HG03378 (cell line): Measurements from ENCODE around the gene VWF.

Experiments used
- ATAC-seq: cut with Tn5 transposase; IDR thresholded peaks from one replicate; pipeline ENCODE4 v1.9.1; 2021; ENCODE audit warnings: mild to moderate bottlenecking, moderate library complexity; ENCODE audit not compliant: unreplicated experiment

The VWF gene

DNA sequence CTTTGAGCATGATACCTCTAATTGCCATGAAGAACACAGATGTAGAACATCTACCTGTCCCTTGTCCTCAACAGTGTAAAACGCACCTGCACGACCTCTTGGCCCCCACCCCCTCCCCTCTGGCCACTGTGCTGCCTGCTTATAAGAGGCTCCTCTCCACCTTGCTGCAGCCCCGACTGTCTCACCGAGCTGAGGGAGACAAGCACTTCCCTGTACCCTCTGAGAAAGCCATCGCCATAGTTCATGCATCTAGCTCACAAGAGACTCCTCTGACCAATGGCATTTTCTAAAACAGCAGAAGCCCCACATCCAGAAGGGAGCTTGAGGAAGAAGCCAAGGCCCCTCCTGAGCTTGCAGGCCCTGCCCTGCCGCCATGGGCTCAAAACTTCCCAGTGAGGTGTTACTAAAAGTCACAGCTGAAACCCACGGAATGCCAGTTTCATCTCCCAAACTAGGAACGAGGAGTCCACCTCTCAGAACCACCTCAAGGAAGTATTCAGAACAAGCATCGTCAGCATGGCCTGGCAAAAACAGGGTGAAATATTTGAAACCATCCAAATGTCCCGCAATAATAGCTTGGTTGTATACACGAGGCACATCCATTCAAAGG is 157.9 kb downstream of the VWF start:
- ATAC-seq: no peak

DNA sequence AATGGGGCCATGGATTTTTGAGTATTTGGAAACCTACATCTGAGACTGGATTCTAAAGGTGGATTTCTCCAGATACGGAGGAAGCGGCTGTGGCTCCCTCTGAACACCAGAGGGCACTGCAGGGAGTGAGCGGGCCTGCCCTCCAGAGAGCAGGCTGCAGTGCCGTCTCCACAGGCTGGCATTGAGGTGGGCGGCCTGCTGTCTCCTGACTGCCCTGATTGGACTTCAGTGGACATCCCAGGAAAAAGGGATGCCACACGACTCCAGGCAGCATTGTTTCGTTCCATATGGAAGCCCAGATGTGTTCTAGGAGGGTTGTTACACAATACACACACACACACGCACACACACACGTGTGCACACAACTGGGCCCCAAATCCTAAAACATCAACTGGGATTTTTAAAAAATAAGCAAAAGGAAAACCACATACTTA is 158.5 kb downstream of the VWF start:
- ATAC-seq: no peak

DNA sequence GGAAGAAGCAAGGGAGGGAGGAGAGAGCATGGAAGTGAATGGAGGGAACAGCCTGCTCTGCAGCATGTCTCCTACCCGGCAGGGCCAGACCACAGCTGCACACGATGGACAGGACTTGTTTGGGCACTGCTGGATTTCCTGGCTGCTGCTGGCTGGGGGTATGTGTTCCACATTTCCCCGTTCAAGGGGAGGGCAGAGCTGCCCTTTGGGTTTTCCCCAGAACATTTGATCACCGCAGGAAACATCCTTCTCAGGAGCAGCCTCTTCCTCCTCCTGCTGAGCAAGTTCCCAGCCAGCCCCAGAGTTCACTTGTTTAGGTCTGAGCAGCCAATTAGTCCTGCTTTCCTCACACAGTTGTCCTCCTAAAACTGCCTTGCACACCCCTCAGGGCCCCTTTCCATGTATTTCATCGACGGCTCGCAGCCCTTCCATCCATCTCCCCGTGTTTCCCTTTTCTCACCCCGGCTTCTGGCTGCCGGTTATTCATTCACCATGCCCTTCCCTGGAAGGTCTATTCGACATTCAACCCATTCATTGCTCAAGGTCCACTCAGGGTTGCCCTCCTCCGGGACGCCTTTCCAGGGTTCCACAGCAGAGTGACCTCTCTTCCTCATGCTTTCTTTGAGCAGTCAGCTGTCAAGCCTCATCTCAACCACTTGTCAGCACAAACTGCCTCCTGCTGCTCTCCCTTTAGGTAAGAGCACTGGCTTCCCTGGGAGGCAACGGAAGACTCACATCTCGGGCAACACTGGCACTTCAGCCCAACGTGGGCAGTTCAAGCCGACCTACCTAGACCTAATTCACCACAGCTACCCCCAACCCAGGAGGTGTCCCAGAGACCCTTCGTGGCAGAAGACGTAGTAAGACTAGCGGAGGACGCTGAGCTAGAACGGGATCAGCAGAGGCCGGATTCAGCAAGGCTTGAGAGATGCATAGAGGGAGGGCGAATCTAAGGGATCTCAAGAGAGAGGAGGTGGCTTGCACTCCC is 159.3 kb downstream of the VWF start:
- no peak for ATAC-seq

DNA sequence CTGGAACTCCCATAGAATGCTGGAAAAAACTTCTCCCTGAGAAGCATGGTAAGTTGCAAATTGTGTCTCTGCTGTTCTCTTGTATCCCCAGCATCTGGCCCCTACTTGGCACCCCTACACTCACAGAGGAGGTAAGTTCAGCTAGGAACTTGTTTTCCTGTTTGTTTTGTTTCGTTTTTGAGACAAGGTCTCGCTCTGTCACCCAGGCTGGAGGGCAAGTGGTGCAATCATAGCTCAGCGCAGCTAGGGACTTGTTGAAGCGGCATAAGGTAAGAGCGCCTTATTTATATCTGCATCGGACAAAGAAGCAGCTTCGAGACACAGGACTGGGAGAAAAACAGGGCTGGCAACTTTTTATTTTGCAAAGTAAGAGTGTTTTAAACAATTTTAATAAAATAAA is 161.0 kb downstream of the VWF start:
- ATAC-seq: no peak

DNA sequence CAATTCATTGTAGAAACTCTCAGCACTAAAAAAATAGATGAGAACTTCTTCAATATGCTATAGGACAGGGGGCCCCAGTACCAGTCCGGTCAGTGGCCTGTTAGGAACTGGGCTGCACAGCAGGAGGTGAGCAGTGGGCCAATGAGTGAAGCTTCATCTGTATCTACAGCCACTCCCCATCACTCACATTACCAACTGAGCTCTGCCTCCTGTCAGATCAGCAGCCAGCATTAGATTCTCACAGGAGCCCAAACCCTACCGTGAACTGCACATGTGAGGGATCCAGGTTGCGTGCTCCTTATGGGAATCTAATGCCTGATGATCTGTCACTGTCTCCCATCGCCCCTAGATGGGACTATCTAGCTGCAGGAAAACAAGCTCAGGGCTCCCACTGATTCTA is 163.7 kb downstream of the VWF start:
- ATAC-seq: no peak

DNA sequence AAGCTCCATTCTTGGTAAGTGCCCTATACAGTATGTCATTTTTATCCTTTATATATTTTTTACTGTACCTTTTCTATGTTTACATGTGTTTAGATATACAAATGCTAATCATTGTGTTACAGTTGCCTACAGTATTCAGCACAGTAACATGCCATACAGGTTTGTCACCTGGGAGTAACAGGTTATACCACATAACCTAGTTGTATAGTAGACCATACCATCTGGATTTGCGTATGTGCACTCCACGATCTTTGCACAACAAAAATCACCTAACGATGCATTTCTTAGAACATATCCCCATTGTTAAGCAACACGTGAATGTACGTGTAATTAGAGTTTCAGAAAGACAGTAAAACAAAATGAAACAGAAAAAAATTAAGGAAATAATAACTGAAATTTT is 167.5 kb downstream of the VWF start:
- no peak for ATAC-seq

DNA sequence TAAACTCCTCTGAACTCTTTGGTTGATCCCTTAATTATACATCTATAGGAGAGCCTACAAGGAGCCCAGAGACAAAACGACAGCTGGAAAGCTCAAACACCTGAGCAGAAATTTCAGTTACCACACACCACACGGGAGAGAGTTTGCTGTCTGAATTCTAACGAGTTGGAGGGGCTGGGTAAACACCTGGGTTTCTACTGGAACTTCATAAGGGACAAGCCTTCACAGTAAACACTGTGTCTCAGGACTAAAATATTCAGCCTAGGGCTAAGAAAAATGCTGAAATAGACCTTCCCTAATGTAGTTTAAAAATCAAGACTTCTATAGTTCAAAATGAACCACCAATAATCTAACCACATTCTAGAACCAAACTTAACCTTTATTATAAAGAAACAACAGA is 169.8 kb downstream of the VWF start:
- no peak for ATAC-seq

DNA sequence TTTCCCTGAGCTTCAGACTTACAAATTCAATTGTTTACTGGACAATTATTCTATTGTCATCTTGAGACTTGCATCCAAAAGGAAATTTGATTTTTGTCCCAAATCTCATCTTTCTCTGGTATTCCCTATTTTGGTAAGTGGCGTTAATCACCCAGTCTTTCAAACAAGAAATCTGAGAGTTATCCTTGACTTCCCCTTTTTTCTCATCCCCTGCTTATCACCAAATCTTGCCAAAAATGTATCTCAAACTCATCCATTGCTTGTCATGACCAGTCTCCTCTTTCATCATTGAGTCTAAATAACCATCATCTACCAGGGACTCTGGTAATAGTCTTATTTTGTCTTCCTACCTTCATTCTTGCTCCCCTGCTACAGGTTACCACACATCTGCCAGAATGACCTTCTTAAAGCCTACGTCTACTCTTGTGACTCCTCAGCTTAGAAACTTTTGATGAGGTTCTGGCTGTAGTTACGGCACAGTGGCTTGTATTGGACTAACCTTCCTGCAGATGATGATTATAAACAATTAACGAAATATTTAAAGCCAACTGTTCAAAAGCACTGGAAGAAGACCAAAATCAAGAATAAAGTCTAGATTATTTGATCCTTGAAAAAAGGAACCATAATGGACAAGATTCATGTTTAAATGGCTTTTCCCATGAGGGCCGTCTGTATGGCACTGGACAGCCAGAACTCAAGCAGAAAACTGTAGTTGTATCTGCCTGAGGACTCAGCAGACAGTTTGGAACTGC is 170.5 kb downstream of the VWF start:
- ATAC-seq: no peak

DNA sequence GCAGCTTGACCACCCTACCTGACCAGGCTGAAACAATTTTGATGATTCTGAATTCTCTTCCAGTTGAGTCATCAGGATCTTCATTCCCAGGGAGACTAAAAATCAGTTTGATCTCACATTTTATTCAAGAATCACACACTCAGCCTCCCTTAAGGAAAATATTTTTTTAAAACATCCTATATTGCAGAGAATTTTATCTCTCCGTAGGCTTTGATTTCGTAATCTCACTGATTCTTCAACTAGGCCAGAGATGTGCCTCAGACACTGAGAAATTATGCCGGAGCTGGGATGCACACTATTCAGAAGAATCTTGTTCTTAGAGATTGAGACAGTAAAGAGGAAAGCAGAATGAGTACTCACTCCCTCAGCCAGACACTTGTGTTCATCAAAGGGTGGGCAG is 172.4 kb downstream of the VWF start:
- ATAC-seq: no peak

DNA sequence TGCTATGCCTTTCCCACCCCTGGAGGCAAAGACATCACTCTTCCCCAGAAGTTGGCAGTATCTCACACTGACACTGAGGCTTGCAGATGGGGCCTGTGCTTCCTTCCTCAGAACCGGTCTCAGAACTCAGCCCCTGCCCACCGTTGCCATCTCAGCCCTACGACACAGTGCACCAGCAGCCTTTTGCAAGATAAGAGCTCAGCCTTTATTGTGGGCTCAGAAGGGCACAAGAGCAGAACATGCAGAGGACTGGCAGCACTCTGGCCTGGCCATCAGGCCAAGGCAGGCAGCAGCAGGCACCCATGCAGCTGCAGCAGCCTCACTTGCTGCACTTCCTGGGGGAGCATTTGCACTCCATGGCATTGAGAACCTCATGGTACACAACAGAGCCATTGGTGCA is 175.8 kb downstream of the VWF start:
- ATAC-seq: no peak

DNA sequence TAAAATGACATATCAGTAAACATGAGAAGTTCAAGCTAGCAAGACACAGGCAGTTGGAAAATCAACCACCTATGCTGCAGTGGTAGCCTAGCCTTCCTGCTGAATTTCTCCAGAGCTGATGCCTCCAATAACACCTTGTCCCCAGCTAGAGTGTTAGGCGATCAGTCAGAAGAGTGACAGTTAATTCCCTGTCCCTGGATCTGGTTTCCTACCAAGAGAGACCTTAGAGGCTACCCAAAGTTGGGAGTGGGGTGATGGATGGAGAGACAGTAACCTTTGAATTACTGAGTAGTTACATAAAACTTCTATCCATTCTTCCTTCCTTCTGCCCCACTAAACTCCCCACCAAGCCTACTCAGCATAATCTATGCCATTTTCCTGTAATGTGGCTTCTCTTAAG is 177.5 kb downstream of the VWF start:
- ATAC-seq: no peak

DNA sequence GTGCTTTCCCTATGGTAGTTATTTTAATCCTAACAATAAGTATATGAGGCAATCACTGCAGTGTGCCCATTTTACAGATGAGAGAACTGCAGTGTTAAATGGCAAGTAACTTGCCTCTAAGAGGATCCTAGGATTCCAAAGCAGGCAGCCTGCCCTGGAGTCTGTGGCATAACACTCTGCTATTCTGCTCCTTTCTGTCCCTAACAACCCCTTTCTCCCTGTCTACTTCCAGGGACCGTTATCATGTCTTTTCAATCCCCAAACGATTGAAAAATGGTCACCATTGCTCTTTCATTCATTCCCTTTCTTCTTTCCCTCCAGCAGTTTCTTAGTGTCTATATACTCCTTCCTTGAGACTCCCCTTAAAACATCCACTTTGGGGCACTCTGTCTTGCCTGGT is 178.1 kb downstream of the VWF start:
- ATAC-seq: no peak

DNA sequence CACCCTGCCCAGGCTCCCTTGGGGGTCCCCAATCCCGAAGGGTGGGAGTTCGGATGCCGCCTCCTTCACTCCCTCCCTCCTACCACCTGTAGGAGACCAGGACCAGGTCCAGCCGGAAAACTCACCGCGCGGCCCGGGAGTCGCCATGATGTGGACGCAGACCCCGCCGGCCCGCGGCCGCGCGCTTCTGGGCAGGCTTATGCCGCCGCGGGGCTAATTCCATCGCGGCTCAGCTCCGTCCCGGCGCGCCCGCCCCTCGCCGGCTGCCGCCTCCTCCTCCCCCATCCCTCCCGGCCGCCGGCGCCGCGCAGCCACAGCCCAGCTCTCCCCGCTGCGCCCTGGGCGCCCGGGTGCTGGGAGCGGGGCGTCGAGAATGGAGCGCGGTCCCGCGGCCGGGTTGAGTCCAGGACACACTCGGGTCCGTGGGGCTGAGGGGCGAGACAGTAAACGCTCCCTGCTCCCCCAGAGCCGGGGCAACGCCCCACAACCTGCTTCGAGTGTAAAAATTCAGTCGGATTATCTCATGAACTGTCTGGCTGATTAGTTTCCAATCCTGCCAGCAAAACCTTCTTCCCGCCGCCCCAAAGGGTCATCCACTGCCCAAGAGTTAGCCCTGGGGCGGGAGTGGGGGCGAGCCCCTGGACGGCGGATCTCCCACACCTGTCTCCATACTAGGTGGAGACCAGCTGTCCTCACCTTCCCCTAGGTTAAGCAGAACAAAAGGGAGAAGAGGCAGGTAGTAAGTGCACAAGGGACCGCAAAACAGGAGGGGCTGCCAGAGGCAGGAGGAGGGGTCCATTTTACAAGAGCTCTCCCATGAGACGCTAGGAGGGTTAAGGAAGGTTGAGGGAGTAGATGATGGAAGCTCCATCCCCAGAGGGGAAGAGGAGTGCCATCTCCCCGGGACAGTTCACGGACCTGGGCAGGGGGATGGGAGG is 179.1 kb downstream of the VWF start, which contains the start of gene ANO2:
Gene ANO2 (minus strand): TSS at position 189 of the 938 bp plus-strand sequence. CDS start 42 bp downstream, at position 147.
- ATAC-seq: no peak

DNA sequence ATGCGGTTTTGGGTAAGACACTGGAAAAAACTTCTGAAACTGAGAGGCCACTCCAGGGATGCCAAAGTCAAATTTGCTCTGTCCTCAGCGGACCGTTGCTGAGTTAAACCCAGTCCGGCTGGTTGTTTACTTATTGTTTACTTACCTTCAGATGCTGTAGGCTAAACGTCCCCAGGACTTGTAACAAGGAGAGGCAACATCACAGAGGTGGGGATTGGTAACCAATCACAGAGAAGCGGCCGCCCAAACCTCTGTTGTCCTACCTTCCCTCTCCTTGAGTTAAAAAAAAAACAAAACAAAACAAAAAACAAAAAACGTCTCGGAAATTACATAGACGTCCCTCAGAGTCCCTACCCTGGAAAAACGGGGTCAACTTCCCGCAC is 179.8 kb downstream of the VWF start:
- ATAC-seq: no peak

DNA sequence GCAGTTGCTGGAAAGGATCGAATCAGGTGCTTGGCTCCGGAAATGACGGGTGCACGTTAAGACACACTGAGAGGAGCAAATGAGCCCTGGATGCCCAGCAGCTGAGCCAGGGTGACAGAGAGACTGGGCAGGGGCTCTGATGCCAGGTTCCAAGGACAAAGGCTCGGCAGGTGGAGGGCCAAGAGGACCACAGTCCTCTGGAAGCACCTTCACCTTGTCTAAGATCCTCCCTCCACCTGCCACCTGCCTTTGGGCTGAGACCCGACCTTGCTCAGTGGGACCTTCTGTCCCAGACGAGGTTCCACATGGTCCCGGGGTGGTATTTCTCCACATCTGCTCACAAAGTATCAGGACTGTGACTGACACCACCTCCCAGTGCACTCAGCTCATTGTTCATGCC is 180.4 kb downstream of the VWF start:
- ATAC-seq: no peak

DNA sequence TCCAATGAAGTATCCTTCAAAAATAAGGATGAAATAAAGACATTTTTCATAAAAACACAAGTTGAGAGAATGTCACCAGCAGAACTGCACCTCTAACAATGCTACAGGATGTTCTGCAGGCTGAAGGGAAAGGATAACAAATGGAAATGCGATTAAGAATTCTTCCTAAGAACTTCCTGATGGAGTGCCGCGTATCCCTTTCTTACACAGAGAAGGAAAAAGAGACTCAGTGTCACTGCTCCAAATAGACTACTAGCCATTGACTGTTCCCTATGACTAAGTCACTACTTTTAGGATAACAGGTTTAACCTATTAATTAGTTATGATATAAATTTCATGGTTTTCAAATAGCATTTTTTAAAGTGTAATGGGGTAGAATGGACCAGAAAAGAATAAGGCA is 182.6 kb downstream of the VWF start:
- ATAC-seq: no peak

DNA sequence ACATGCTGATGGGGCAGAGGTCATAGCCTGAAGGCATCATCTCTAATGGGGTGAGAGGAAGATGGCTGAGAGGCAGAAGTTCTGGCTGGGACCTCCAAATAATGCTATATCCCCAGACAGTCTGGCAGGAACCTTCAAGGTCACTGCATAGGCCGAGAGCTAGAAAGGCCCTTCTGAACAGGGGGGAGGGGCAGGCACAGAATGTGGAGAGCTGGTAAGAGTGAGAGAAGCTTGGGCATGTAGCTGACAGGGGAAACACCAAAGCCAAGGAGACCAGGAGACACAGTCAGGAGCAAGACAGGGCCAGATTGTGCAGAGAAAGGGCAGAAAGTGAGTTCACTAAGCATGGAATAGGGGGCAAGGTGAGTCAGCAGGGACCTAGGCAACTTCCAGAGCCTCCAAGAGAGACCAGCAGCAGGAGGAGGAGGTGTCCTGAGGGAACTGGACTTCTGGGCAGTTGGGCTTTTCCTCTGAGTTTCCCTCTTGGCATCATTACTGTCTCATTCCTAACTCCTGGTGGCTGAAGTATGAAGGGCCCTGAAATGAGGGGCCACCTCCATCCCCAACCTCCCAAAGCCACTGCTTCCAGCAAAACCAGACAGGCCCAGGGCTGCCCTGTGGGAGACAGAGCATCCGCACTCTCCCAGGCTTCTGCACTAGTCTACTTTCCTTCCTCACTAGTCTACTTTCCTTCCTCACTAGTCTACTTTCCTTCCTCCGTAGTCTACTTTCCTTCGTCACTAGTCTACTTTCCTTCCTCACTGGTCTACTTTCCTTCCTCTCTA is 196.5 kb downstream of the VWF start:
- ATAC-seq: no peak

DNA sequence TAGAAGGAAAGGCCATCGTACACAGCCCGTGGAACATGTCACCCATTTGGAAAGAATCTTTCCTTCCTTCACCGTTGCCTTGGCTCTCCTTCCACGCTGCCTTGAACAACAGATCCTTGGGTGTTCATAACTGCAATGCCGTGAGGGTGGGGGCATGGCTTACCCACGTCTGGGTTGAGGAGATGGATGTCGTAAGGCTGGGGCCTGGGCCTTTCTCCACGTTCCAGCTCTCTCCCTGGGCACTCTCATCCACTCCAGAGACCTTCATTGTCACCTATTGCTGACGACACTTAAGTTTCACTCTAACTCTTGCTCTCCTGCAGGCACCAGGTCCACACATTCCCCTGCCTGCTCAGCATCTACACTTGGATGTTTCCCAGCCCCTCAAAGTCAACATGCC is 198.8 kb downstream of the VWF start:
- no peak for ATAC-seq

DNA sequence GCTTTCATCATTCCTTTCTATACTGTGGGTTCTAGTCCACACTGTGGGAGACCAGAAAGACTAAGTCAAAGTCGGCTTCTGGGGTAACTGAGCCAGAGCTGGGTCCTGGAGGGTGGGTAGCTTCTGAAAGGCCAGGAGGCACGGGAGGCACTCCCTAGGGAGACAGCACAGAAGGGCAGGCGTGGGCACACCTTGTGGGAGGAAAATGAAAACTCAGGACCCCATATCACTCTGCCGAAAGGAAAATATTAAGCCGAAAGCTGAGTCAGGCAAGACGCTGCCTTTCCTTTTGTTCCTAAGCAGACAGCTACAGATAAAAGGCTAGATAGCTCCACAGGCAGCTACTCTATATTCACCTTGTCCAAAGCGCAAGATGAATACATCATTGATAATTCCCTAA is 200.1 kb downstream of the VWF start:
- no peak for ATAC-seq

DNA sequence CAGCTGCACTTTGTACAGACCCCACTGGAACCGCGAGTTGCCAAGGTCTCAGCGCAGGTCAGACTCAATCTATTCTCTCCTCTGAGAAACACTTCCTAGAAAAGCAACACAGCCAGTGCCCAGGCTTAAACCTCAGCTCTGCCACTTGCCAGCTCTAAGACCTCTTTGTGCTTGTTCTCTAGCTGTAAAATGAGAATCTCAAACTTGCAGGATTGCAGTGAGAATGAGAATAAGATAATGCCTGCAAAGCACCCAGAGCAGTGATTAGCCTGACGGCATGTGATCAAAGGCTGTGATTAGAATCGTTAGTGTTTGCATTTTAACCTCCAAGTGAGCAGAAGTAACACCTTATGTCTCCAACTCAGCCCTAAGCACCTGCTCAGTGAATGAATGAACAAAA is 200.7 kb downstream of the VWF start:
- ATAC-seq: no peak
